ENCODE results near the gene PIWIL4.
"Not testable (repeated sequence)": the region's sequence is repeated elsewhere in the genome, so short reads cannot be mapped to it uniquely, and the experiment has no call there.

The PIWIL4 gene

DNA sequence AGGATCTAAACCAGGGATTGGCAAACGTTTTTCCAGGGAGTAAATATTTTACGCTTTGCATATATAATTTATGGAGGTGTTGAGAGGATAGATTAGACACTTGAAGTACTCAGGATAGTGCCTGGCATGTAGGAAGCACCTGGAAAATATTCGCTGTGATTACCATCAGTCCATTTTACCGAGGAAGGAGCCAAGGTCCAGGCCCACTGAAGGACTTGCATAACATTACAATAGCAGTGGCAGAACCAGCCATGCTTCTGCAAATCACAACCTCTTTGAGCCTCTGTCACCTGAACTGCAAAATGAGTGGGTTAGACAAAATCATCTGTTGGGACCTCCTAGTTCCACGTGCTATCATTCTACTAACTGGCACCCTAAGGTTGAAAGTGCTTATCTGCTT lies 18.0 kb upstream of the PIWIL4 start:
- DNase-seq (ENCODE audit: low spot score): no peak

DNA sequence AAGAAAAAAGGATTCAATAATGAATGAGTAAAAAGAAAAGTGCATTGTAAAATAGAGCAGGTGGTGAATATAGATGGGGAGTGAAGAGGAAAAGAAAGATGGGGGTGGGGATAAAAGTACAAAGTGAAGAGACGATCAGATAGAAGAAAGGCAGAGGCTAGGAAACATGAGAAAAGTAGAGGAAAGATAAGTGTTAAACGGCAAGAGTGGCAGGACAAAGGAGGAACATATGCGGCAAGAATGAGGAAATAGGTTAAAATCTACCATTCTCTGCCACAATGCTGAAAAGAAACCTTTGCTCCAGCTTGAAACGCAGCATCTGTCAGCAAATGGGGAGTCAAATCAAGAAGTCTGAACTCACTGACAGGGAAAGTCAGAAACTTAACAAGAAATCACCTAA lies 16.7 kb upstream of the PIWIL4 start:
- DNase-seq (ENCODE audit: low spot score): no peak

DNA sequence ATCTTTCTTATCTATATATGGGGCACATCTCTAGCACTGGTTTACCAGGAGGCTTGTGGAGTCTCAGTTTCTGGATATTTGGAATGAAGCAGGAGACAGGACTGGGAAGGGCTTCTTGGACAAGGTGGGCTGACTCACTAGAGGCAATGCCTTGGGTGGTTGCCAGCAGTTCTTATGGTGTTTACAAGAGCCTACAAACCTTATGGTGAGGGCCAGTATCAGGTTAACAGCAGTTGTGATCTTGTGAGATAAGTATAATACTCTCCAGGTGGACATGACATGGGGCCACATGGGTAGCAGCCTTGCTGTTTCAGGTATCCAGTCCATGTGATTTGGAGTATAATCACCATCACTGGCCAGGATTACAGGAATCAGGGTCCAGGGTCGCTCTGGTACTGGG lies 13.2 kb upstream of the PIWIL4 start:
- DNase-seq (ENCODE audit: low spot score): no peak

DNA sequence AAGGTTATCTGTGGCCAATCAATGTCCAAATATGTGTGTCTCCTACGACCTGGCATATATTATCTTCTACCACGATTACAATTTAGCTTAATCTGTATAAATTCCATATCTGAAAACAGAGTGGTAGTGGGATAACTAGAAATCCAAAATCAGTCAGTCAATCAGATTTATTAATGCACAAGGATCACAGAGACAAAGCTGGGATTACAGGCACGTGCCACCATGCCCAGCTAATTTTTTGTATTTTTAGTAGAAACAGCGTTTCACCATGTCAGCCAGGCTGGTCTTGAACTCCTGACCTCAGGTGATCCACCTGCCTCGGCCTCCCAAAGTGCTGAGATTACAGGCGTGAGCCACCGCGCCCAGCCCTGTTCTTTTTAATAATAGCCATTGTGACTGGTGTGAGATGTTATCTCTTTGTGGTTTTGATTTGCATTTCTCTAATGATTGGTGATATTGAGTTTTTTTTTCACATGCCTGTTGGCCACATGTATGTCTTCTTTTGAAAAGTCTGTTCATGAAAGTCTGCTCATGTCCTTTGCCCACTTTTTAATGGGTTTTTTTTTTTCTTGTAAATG lies 11.3 kb upstream of the PIWIL4 start:
- DNase-seq (ENCODE audit: low spot score): not testable (repeated sequence)

DNA sequence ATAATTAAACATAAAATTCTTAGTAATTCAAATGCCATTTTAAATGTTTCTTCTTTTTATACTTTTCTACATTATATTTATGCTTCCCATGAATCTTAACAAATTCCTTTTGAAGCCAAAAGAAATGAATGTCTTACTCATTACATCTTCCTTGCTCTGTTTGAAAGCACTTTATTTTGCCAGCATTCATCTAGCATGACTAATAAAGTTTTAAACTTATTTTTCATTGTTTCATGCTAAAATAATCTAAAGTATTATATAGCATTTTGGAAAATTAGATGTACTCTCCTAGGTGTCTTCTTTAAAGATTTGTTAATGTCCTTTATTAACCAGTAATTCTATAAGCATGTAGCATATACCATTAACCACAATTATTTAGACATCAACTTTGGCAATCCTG lies 9.7 kb upstream of the PIWIL4 start:
- DNase-seq (ENCODE audit: low spot score): no peak

DNA sequence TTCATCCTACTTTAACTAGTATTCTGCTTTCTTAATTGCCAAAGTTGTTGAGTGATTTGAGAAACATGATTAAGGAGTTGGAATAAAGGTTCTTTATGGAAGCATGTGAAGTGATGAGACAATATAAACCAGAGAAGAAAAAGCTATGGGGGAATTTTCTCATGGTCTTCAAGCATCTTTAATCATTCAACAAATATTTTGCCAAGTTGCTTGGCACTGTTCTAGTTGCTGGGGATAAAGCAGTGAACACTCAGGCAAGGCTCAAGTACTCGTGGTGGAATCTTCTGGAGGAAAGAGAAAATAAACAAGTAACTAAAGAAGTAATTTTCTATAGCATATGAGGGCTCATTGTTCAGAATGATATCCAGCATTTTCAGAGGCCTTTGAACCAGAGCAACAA lies 9.2 kb upstream of the PIWIL4 start:
- DNase-seq (ENCODE audit: low spot score): no peak

DNA sequence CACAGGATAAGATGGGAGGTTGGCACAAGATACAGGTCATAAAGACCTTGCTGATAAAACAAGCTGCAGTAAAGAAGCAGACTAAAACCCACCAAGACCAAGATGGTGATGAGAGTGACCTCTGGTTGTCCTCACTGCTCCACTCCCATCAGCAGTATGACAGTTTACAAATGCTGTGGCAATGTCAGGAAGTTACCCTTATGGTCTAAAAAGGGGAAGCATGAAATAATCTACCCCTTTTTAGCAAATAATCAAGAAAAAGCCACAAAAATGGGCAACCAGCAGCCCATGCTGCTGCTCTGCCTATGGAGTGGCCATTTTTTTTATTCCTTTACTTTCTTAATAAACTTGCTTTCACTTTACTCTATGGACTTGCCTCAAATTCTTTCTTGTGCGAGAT lies 8.7 kb upstream of the PIWIL4 start:
- DNase-seq (ENCODE audit: low spot score): no peak

DNA sequence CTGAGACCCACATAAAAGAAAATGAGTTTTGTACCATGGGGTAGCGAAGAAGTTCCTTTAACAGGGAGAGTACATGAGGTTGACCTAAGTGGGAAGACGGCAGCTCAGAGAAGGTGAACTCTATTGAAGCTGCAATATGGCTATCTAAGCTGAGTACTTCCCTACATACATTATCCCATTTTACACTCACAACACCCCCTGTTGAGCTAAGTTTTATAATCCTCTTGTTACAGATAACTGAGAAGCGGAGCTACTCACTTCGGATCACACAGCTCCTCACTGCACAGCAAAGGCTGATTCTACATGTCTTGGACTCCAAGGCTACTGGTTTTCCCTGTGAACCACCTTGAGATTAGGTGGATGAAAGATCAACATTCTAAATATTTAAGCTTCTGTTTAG lies 8.2 kb upstream of the PIWIL4 start:
- DNase-seq (ENCODE audit: low spot score): no peak

DNA sequence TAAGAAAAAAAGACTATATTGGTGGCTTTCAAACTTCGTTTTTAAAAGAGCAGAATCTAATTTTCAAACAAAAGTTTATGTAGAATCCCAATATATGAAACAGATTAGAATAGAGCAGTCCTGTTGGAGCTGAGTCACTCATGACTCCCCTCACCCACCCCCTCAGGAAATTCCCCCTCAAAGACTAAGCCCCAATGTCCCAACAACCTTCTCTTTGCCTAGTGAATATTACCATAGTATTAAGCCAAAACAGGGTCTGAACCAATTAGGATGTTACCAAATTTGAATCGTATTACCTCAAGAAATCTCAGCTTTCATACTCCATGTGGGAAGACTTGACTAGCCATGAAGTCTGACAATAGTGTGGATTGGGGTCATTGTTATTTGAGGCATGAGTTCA lies 7.8 kb upstream of the PIWIL4 start:
- DNase-seq (ENCODE audit: low spot score): no peak

DNA sequence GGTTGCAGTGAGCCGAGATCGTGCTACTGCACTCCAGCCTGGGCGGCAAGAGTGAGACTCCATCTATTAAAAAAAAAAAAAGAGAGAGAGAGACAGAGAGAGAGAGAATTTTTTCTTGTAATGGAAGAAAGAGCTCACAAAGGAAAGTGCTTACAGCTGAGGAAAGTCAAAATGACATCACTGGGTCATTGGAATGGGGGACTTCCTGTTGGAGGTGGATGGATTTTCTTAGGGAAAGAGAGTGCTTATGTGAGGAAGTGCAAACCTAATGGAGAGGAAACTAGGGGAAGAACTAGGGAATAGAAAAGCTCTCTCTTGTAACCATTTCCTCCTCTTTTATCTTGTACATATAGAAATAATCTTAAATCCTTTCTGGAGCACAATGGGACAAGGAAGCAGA lies 6.3 kb upstream of the PIWIL4 start:
- no peak for DNase-seq (ENCODE audit: low spot score)

DNA sequence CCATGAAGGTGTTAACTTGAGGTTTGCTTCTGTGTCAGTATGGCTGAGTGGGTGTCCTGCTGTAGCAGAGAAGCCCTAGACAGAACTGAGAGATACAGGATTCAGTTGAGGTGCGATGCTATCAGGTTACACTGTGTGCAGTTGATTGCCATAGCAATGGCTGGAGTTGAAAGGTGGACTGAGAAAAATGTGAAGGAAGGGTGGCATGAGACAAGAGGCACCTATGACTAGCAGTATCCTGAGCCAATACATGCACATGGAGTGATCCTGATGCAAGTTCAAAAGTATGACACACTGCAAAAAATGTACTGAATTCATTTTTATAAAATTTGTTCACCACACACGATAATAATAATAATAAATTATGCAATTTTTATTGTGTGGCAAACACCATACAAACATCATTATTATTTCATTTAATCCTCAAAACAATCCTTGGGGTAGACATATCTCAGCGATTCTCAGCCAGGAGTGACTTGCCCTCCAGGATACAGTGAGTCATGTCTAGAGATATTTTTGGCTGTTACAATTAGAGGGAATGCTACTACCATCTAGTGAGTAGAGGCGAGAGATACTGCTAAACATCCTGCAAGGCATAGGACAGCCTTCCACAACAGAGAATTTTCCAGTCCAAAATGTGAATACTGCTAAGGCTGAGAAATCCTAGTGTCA lies 3.9 kb upstream of the PIWIL4 start:
- no peak for DNase-seq (ENCODE audit: low spot score)

DNA sequence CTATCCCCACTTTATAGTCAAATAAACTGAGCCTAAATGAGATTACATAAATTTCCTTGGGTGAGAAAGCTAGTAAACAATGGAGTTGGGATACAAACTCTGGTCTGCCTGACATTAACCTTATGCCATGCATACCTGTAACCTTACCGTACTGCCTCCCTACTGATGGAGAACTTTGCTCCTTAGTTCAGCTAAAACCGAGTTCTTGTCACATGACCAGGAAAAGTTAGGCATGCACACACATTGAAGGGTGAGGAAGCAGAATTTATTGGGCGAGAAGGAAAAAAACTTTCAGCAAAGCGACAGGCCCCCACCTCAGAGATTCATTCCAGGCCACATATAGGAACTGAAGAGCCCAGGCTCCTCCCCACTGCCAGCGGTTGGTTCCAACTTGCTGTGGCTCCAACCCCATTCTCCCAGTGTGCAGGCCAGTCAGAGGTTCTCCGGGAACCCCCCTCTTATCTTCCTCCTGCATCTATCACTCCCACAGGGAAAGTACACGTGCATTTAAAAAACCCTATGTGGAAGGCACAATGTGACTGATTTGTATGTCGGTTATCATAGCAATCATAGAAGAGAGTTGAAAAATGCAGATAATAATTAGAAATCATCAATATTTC lies 3.2 kb upstream of the PIWIL4 start:
- DNase-seq (ENCODE audit: low spot score): no peak

DNA sequence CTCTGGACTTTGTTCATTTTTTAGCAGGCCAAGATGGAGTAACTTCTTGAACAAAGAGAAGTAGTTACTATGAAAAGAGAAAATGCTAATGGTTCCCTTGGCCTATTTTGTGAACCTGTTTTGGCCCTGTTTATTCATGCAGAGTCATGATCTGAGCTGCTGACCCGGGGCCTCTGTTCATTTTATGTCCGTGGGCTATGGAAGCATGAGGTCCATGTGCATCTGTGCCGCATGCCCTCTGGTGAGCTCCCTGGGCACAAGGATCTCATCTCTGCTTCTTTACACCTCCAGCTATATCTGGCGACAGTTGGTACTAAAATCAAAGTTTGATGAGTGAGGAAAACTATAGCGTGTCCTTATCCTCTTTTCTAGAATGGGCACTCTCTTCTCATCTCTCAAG lies 1.0 kb downstream of the PIWIL4 start:
- DNase-seq (ENCODE audit: low spot score): no peak

DNA sequence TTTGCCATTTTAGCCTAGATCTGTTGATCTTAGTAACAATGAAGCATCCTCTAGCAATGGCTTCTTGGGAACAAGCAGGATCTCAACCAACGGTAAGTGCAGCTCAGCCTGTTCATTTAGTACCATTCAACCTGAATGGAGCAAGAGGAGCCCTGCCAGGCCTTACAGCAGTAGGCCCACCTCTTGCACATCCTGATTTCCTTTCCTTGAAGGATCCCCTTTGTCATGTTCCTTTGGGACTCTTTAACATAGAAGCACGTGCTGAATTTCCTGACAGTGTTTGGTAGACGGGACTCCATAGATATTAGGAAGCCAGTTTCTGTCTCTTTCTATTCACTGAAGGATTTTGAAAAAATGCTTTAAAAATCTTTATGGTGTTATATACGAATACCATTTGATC lies 1.5 kb downstream of the PIWIL4 start:
- no peak for DNase-seq (ENCODE audit: low spot score)

DNA sequence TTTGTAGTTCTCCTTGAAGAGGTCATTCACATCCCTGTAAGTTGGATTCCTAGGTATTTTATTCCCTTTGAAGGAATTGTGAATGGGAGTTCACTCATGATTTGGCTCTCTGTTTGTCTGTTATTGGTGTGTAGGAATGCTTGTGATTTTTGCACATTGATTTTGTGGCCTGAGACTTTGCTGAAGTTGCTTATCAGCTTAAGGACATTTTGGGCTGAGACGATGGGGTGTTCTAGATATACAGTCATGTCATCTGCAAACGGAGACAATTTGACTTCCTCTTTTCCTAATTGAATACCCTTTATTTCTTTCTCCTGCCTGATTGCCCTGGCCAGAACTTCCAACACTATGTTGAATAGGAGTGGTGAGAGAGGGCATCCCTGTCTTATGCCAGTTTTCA lies 5.8 kb downstream of the PIWIL4 start:
- not testable (repeated sequence) for DNase-seq (ENCODE audit: low spot score)

DNA sequence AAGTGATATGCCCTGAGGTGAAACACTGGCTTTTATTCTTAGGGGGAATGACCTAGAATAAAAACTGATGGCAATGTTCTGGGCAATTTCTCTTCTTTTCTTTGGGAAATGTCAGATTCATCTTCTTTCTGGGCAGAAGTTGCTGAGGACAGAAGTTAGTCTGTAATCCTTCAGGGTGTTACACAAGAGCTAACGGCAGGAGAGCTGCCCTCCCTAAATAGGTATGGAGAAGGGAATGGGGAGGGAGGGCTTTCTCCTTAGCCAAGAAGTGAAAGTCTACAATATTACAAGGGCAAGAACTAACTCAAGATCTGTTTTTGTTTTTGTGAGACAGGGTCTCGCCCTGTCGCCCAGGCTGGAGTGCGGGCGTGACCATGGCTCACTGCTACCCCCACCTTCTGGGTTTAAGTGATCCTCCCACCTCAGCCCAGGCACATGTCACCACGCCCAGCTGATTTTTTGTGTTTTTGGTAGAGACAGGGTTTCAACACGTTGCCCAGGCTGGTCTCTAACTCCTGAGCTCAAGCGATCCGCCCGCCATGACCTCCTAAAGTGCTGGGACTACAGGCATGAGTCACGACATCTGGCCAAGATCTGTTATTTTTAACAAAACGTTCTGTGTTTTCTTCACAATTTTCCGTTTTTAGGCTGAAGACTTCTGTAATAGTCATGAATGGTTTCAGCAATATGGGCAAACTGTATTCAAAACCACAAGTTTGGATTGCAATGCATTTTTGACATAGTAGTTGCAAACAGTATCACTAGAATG lies 7.2 kb downstream of the PIWIL4 start:
- no peak for DNase-seq (ENCODE audit: low spot score)

DNA sequence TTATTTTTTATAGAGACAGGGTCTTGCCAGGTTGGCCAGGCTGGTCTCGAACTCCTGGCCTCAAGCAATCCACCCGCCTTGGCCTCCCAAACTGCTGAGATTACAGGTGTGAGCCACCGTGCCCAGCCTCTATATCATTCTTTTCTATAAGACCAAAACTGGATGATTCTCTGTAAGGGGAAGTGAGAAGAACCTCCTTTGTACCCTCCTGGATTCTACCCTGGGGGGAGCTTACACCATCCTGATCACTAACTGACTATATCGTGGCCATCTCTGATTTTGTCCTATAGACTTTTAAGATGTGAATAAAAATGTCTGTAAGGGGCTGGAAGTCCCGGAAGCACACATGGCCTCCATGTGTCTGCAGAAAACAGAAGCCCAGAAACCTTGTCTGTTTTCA lies 9.1 kb downstream of the PIWIL4 start:
- DNase-seq (ENCODE audit: low spot score): no peak

DNA sequence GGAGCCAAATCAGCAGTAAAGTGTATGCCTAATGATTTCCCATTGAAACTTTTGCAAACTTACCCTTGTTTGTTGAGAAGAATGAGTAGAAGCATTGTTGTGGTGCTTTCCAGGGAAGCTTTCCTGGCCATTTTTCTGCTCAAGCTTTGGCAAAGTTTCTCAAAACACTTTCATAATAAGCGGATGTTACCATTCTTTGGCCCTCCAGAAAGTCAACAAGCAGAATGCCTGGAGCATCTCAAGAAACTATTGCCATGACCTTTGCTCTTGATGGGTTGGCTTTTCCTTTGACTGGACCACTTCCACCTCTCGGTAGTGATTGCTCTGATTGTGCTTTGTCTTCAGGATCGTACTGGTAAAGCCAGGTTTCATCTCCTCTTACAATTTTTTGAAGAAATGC lies 10.7 kb downstream of the PIWIL4 start:
- DNase-seq (ENCODE audit: low spot score): no peak

DNA sequence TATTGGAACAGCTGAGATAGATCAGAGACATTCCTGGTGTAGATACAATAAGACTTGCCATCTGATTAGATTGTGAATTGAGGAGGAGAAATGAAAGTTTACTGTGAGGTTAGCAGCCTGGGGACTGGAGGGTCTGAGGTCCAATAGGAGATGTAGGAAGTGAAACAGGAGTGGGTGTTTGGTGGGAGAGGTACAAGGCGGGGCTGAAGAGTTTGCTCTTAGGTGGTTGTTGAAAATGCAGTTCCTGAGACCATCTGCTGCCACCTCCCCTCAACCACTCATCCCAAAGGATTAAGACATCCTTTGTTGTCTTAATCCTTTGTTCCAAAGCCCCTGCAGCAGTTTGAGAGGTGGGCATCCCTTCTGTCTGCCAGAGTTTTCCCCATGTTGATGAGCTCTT lies 14.8 kb downstream of the PIWIL4 start:
- no peak for DNase-seq (ENCODE audit: low spot score)

DNA sequence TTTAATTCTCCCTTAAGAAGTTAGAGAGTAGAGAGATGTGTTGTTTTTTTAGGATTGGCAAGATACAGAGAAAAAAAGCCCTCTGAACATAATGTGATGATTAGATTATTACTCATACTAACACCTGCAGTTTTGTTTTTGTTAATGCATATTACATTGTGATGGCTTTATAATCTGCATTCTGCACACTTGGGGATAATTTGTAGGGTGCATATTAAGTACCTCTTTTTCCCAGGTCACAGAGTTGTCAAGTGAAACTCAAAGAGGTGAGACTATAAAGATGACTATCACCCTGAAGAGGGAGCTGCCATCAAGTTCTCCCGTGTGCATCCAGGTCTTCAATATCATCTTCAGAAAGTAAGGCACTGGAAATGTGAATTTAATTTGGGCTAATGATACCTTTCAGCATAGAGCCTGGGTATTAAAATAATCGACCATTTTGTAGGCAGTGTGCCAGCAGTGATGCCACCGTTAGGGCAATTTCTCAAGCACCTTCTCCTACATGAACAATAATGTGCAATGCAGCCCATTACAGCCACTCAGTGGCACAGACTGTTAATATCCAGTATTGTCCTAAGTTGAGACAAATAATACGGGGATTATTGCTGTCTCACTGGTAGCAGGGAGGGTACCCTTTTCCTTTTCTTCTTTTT lies 16.2 kb downstream of the PIWIL4 start:
- DNase-seq (ENCODE audit: low spot score): no peak

DNA sequence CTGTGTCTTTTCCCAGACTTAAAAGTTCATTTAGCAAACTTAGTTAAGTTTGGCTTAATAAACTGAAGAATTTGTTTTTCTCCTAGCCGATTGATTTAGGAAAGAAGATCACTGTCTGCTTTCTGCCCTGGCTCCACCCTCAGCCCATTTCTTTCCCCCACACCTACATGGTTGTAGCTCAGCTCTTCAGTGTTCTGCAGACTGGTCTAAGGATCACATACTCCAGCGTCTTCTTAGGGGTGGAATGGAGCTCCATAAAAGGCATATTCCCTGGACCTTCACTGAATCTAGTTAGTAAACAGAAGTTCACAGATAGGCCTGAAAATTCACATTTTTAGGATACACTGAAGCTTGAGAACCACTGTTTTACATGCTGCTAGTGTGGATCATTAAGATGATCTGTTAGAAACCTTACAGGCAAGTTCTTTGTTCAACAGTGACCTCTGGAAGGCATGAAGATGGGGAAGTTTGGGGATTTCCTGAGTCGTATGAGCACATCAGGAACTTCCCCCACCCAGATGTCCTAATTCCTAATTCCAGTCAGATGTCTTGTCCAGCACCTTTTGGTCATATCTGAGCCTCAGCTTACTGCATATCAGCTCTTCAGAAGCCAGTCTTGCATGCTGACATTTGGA lies 16.8 kb downstream of the PIWIL4 start:
- DNase-seq (ENCODE audit: low spot score): no peak

DNA sequence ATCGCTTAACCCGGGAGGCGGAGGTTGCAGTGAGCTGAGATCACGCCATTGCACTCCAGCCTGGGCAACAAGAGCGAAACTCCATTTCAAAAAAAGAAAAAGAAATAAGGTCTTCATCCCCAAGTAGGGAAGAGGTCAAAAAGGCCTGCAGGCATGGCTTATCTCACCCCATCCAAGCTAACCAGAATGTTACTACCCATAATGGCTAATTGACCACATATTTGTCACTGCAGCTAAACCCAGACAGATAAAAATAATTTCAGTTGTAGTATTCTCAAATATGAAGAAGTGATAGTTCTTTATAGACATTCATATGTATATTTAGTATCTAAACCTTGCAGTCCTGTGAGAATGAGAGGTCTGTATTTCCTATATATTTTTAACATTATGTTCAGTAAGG lies 17.8 kb downstream of the PIWIL4 start:
- DNase-seq (ENCODE audit: low spot score): no peak

Data from putamen (tissue), 1 donor.